Natural killer cell treated with Interleukin-12 subunit alpha and Interleukin-12 subunit beta and Interleukin-15 and Interleukin-18, amount 100 ng/mL, for 72 hours (primary cell): ENCODE data around the gene DNAL4. TPM values are rescaled to one million over a fixed set of nuclear protein-coding genes. Genes with fewer than 3 reads are reported as not detected.
"Not testable (repeated sequence)": the region's sequence is repeated elsewhere in the genome, so short reads cannot be mapped to it uniquely, and the experiment has no call there.

ENCODE experiments used
- ATAC-seq, 2 donors: fragments of 150-1000 bp; cut with Tn5 transposase in 1 of 2; sonication (Bioruptor Pico), chemical (Tn5 transposase) in 1 of 2; 2 replicates each; pipeline ENCODE4 v1.10.0; 2021
- DNase-seq: peaks from one replicate; pipeline ENCODE4 v3.0.0; 2022; ENCODE audit warnings: low spot score
- H3K27ac Mint-ChIP-seq, 2 donors: 1 replicate in 1 of 2; 2 replicates in 1 of 2; pipeline ENCODE4 v1.8.0; 2022; ENCODE audit warnings: mixed read lengths in 2 of 2, mild to moderate bottlenecking in 1 of 2, moderate library complexity in 1 of 2
- H3K27me3 Mint-ChIP-seq, 2 donors: 1 replicate in 1 of 2; 2 replicates in 1 of 2; pipeline ENCODE4 v1.8.0; 2022; ENCODE audit warnings: mixed read lengths in 2 of 2
- H3K36me3 Mint-ChIP-seq: one replicate; pipeline ENCODE4 v1.8.0; 2022; ENCODE audit warnings: mixed read lengths
- H3K4me1 Mint-ChIP-seq, 2 donors: 1 replicate in 1 of 2; 2 replicates in 1 of 2; pipeline ENCODE4 v1.8.0; 2022; ENCODE audit warnings: low read depth in 2 of 2, mixed read lengths in 2 of 2, mild to moderate bottlenecking in 1 of 2
- H3K4me3 Mint-ChIP-seq: one replicate; pipeline ENCODE4 v1.8.0; 2022; ENCODE audit warnings: mixed read lengths
- H3K9me3 Mint-ChIP-seq: 2 replicates; pipeline ENCODE4 v1.8.0; 2022; ENCODE audit warnings: mixed read lengths
- total RNA-seq, 2 donors: library from RNA; stranded (reverse); gene quantifications; one replicate each; pipeline ENCODE4 v1.2.3, GENCODE V29; 2022

DNAL4 gene
- total RNA-seq, 2 donors from 2014 or later, result 9.0 to 11.0 TPM

DNA sequence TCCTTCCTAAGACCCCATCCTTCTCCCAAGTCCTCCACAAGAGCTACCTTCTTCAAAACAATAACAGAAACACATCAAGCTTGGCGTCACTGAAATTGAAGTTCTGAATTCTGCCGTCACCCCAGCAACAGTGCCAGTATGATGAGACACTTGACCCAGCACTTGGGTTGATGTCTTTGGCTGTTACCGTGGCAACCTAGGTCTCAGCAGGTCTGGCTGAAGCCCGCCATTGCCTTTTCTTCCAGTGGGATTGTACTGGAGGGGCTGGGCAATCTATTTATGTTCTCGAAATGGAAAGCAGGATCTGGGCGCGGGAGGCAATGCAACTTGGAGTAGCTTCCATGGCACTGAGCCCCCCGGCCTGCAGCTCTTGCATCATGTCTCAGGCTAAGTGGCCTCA lies 26.1 kb upstream of the DNAL4 start:
- Mint-ChIP-seq H3K27ac (no peak overlapping the region), H3K27me3 (peaks cover 0 to 6% of the 10 kb centered on the region in 2 donors), H3K4me3 (no peak overlapping the region), H3K4me1 (peaks cover 0 to 2% of the 10 kb centered on the region in 2 donors), H3K36me3 (no peaks in the 10 kb centered on the region), H3K9me3 (no peaks in the 10 kb centered on the region)
- DNase-seq (no peak), ATAC-seq (no peak)

DNA sequence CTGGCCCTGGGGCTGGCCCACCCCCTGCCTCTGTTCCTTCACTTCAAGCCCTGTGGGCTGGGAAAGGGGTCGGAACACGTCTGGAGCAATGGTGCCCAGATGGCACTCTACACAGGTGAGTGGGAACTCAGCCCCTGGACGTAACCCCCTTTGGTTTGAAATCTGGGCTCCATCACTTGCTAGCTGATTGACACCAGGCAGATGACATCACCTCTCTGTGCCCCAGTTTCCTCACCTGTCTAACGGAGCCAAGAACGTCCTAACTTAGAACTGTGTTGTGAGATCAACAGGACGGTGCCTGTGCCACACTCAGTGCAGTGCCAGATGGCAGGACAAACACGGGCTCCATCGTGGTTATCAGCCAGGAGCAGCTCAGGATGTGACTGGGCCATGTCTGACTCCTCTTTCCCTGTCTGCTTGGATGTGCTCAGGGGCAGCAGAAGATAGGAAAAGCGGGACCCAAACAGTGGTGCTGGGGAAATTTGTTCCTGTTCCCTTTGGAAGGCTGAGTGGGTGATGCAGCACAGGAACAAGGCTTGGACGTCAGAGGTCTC lies 25.5 kb upstream of the DNAL4 start:
- Mint-ChIP-seq H3K27ac (no peak overlapping the region), H3K9me3 (no peaks in the 10 kb centered on the region), H3K4me3 (no peak overlapping the region), H3K36me3 (no peaks in the 10 kb centered on the region), H3K4me1 (peaks cover 0 to 2% of the 10 kb centered on the region in 2 donors), H3K27me3 (peaks cover 0 to 12% of the 10 kb centered on the region in 2 donors)
- ATAC-seq, result peak in 1 of 2 donors; percentile 12
- no peak for DNase-seq

DNA sequence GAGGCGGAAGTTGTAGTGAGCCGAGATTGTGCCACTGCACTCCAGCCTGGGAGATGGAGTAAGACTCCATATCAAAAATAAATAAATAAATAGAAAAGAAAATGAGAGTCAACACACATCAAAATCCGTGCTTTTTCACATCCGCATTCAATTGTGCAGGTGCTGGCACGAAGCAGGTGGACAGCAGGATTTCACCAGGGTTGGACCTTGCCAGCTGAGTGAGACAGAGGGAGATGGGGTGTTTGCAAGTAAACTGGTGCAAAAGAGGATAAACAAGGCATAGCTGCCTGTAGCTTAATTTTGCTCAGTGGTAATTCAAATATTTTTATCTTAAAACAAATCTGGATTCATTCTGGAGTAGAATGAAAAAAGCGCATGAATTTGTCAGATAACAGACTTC lies 23.3 kb upstream of the DNAL4 start:
- no peaks in the 10 kb centered on the region for H3K36me3 Mint-ChIP-seq
- H3K27me3 Mint-ChIP-seq, result peaks cover 0 to 27% of the 10 kb centered on the region in 2 donors
- no peak for DNase-seq
- no peak for ATAC-seq
- H3K4me1 Mint-ChIP-seq, result no peaks in the 10 kb centered on the region
- no peak overlapping the region for H3K4me3 Mint-ChIP-seq
- H3K27ac Mint-ChIP-seq, result no peak overlapping the region
- H3K9me3 Mint-ChIP-seq, result no peaks in the 10 kb centered on the region

DNA sequence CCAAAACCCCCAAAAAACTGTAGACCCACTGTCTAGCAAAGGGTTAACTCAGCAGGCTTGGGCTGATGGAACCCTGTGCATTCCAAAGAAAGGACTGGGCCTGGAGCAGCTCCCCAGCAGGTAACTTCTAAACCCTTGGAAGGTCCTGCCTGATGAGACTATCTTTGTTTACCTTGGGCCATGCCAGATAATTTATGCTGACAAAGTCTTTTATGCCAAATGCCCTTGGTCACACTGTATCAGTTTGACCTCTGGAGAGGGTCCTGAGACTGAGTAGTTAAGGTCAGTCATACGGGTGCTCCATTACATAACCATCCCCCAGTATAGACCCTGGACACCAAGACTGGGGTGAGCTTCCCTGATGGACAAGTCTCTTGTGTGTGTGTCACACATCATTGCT lies 21.9 kb upstream of the DNAL4 start:
- no peak for ATAC-seq
- Mint-ChIP-seq H3K4me1 (no peaks in the 10 kb centered on the region), H3K27ac (no peak overlapping the region), H3K36me3 (no peaks in the 10 kb centered on the region), H3K9me3 (no peaks in the 10 kb centered on the region), H3K27me3 (peaks cover 0 to 34% of the 10 kb centered on the region in 2 donors), H3K4me3 (no peak overlapping the region)
- DNase-seq, result no peak

DNA sequence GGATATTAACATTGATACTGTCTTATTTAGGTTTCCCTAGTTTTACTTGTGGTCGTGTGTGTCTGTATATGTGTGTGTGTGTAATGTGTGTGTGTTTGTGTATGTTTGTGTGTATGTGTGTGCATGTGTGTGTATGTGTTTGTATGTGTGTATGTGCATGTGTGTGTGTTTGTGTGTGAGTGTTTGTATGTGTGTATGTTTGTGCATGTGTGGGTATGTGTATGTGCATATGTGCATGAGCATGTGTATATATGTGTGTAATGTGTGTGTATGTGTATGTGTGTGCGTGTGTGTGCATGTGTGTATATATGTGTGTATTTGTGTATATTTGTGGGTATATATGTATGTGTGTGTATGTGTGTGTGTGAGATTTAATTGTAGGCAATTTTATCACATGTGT lies 17.3 kb upstream of the DNAL4 start:
- H3K4me3 Mint-ChIP-seq, result no peak overlapping the region
- peaks cover 10% of the 10 kb centered on the region for H3K36me3 Mint-ChIP-seq
- H3K27me3 Mint-ChIP-seq, result peaks cover 7 to 36% of the 10 kb centered on the region in 2 donors
- no peaks in the 10 kb centered on the region for H3K4me1 Mint-ChIP-seq
- H3K27ac Mint-ChIP-seq, result no peak overlapping the region
- no peaks in the 10 kb centered on the region for H3K9me3 Mint-ChIP-seq
- no peak for ATAC-seq
- DNase-seq, result no peak

DNA sequence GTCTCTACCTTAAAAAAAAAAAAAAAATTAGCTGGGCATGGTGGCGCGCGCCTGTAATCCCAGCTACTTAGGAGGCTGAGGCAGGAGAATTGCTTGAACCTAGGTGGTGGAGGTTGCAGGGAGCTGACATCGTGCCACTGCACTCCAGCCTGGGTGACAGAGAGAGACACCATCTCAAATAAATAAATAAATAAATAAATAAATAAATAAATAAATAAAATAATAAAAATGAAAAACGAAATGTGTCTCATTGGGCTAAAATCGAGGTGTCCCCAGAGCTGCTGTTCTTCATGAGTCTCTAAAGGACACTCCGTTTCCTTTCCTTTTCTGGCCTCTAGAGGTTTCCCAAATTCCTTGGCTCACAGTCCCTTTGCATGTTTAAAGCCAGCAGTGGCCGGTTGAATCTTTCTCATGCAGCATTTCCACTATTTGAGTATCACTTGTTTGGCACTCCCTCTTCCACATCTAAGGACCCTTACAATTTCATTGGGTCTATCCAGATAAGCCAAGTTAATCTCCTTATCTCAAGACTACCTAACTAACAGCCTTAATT lies 11.2 kb upstream of the DNAL4 start:
- DNase-seq, H3K4me3 Mint-ChIP-seq, H3K9me3 Mint-ChIP-seq, H3K36me3 Mint-ChIP-seq, H3K27ac Mint-ChIP-seq, H3K4me1 Mint-ChIP-seq, ATAC-seq: not testable (repeated sequence)
- H3K27me3 Mint-ChIP-seq, result peaks cover 21 to 26% of the 10 kb centered on the region in 2 donors

DNA sequence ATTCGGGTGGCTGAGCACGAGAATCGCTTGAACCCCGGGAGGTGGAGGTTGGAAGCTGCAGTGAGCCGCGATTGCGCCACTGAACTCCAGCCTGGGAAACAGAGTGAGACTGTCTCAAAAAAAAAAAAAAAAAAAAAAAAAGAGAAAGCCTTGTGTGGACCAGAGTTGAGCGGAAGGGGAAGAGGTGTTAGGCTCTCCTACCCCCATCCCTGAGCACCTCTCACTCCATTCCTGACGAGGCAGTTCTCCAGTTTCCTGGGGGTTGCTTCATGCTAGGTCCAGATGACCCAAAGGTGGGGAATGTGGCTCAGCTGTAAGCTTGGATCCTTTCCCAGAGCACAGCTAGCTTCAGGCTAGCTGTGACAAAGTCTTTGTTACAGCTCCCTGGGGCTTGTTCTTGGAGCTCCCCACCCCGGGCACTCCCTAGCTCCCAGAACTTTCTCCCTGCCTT lies 8.8 kb upstream of the DNAL4 start:
- H3K36me3 Mint-ChIP-seq, result no peaks in the 10 kb centered on the region
- no peak overlapping the region for H3K4me3 Mint-ChIP-seq
- no peak for ATAC-seq

DNA sequence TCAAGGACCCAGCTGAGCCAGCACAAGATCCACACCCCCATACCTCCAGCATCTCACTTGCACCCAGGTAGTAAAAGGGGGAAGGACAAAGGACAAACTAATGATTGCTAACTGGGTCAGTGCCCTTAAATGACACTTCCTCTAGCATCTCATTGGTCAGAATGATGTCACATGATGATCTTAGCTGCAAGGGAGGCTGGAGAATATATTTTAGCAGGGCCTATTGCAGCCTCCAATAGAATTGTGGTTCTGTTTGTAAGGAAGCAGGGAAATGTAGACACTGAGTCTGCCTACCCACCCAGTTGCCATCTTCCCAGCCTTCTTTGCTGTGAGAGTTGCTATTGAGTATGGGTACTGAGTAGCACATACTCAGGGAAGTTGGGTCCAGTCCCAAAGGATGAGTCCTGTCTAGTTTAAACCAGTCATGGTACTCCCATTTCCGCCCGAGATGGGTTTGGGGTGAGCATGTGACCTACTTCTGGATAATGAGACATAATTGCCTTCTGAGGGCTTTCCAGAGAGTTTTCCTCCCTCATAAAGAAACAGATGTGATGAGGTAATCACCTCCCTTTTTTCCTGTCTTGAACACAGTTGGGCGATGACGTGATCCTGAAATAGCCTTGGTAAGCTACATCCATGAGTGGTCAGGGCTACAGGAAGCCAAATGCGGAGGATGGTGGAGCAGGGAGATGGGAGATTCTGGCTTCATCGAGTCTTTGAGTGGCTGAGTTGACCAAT lies 5.5 kb upstream of the DNAL4 start:
- Mint-ChIP-seq H3K36me3 (no peaks in the 10 kb centered on the region), H3K9me3 (peaks cover 6% of the 10 kb centered on the region), H3K27me3 (peaks cover 41 to 54% of the 10 kb centered on the region in 2 donors), H3K4me1 (peaks cover 18 to 19% of the 10 kb centered on the region in 2 donors), H3K4me3 (no peak overlapping the region), H3K27ac (no peak overlapping the region)
- no peak for DNase-seq
- ATAC-seq, result no peak

More for the DNA sequence above, 8.8 kb upstream of the DNAL4 start:
- peaks cover 28 to 33% of the 10 kb centered on the region in 2 donors for H3K27me3 Mint-ChIP-seq
- no peak overlapping the region for H3K27ac Mint-ChIP-seq
- H3K9me3 Mint-ChIP-seq, result peaks cover 6% of the 10 kb centered on the region
- H3K4me1 Mint-ChIP-seq, result peaks cover 10 to 15% of the 10 kb centered on the region in 2 donors
- no peak for DNase-seq

DNA sequence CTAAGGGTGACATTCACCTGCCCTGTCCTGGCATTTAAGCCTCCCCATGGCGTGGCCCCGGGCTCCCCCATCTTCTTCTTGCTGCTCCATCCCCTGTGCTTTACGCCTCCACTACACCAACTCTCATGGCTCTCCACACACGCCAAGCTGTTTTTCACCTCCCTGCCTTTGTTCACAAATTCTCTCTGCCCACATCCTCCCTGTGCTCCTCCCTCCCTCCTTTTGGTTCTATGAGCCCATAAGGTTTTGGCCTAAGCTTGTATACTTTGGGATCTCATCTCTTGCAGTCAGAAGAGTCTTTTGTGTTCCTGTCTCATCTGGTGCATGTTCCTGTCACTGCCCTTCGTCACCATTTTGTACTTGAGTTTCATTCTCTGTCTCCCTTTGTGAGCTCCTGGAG lies 4.6 kb upstream of the DNAL4 start:
- H3K27me3 Mint-ChIP-seq, result peaks cover 35 to 44% of the 10 kb centered on the region in 2 donors
- no peak overlapping the region for H3K27ac Mint-ChIP-seq
- no peaks in the 10 kb centered on the region for H3K36me3 Mint-ChIP-seq
- peaks cover 6% of the 10 kb centered on the region for H3K9me3 Mint-ChIP-seq
- DNase-seq (no peak), ATAC-seq (no peak)
- peaks cover 16 to 24% of the 10 kb centered on the region in 2 donors for H3K4me1 Mint-ChIP-seq
- H3K4me3 Mint-ChIP-seq, result no peak overlapping the region

DNA sequence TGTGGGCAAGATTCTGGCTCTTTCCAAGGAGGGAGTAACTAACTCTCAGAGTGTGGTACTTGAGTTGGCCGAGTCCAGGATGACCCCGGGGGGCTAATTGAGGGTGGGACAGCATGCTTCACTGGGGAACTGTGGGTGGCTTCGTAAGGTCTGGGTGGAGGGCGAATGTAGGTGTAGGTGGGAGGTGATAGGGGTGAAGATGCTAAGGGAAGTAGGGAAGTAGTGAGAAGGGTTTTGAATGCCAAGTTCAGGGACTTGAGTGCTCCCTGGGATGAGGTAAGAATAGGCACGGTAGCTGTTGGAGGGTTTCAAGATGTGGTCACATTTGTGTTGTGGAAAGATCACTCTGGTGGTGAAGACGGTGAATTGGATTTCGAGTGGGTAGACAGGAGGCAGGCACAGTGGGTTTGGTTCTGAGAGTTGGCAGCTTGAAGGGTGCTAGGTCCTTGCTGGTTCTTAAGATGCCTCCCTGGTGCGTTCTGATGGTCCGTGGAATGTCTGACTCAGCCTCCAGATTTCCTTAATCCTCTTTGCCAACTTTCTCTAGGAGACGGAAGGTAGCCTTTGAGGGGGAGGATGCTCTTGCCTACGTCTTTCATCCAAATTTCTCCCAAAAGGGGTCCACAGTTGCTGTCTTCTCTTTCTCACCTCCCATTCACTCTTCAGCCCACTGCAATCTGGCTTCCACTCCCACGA lies 2.5 kb upstream of the DNAL4 start:
- Mint-ChIP-seq H3K27me3 (peaks cover 29 to 40% of the 10 kb centered on the region in 2 donors), H3K27ac (no peak overlapping the region), H3K4me1 (peaks cover 21 to 31% of the 10 kb centered on the region in 2 donors), H3K4me3 (no peak overlapping the region), H3K9me3 (peaks cover 6% of the 10 kb centered on the region), H3K36me3 (no peaks in the 10 kb centered on the region)
- ATAC-seq, result no peak
- no peak for DNase-seq

DNA sequence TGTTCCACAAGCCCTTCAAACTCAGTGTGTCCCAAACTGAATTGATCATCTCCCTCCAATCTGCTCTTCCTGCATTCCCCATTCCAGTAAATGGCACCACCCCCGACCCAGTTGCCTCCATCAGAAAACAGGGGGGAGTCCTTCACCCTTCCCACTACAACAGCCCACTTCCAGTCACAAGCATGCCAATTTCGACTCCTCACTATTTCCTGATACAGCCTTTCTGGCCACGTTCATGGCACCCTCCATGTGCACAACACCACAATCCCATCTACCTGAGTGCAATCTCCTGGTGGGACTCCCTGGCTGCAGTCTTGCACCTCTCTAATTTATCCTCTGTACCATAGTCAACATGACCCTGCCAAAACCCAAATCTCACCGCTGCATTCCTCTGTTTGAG lies 1.6 kb upstream of the DNAL4 start:
- no peak for DNase-seq
- H3K4me1 Mint-ChIP-seq, result peaks cover 21 to 31% of the 10 kb centered on the region in 2 donors
- H3K4me3 Mint-ChIP-seq, result peak overlapping the region; percentile 31
- ATAC-seq, result no peak
- peaks cover 24 to 35% of the 10 kb centered on the region in 2 donors for H3K27me3 Mint-ChIP-seq
- peaks cover 6% of the 10 kb centered on the region for H3K9me3 Mint-ChIP-seq
- no peaks in the 10 kb centered on the region for H3K36me3 Mint-ChIP-seq
- H3K27ac Mint-ChIP-seq, result no peak overlapping the region

DNA sequence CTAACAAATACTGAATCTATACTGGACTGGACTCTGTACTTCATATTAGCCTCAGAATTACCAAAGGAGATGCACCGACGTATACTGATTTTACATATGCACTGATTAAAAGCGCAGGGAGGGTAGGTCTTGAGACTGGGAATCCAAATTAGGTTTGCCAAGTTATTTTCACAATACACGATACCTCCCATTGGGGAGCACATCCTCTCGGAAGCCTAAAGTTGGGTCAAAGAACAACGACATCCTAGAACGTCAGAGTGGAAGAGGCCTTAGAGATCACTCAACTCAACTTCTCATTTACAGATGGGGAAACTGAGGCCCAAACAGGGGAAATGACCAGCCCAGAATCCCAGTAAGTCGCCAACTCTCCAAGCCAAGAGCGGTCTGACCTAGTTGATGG lies 626 bp downstream of the DNAL4 start:
- Mint-ChIP-seq H3K36me3 (no peaks in the 10 kb centered on the region), H3K27ac (peak overlapping the region; percentile 83 to 84), H3K9me3 (no peaks in the 10 kb centered on the region), H3K27me3 (peaks cover 19 to 28% of the 10 kb centered on the region in 2 donors), H3K4me1 (peaks cover 15 to 25% of the 10 kb centered on the region in 2 donors), H3K4me3 (peak overlapping the region; percentile 98)
- DNase-seq (no peak), ATAC-seq (no peak)

DNA sequence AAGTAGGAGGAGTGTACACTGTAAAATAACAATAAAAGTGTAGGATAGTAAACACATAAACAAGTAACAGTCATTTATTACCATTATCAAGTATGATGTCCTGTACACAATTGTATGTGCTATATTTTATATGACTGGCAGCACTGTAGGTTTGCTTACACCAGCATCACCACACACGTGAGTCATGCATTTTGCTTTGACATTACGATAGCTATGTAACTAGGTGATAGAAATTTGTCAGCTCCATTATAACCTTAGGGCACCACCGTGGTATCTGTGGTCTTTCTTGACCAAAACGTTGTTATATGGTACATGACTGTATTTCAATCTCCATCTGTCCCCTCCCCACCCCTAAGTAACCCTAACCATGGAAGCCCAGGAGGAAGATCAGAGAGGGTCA lies 1.1 kb downstream of the DNAL4 start:
- peak overlapping the region; percentile 98 for H3K4me3 Mint-ChIP-seq
- H3K27me3 Mint-ChIP-seq, result peaks cover 14 to 23% of the 10 kb centered on the region in 2 donors
- no peaks in the 10 kb centered on the region for H3K36me3 Mint-ChIP-seq
- DNase-seq (no peak), ATAC-seq (peak in 1 of 2 donors; percentile 66)
- H3K4me1 Mint-ChIP-seq, result peaks cover 10 to 22% of the 10 kb centered on the region in 2 donors
- H3K9me3 Mint-ChIP-seq, result no peaks in the 10 kb centered on the region
- H3K27ac Mint-ChIP-seq, result peak overlapping the region; percentile 83 to 84

DNA sequence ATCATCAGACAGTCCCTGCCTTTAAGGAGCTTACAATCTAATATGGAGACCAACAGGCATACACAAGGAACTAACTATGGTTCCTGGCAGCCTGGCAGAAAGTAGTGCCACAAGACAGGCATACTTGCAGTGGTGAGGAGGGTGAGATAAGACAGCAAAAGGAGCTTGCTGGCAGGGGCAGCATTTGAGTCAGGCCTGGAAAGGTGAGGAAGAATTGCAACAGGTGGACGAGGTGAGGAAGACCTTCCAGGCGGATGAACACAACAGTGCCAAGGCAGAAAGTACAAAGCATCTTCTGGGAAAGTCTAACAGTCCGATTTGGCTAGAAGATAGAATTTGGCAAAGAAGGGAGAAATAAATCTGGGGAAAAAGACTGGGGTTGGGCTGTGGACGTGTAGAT lies 4.3 kb downstream of the DNAL4 start:
- ATAC-seq, result no peak
- H3K4me3 Mint-ChIP-seq, result no peak overlapping the region
- DNase-seq, result no peak
- peaks cover 7 to 14% of the 10 kb centered on the region in 2 donors for H3K4me1 Mint-ChIP-seq
- no peaks in the 10 kb centered on the region for H3K27me3 Mint-ChIP-seq
- H3K9me3 Mint-ChIP-seq, result no peaks in the 10 kb centered on the region
- no peak overlapping the region for H3K27ac Mint-ChIP-seq
- no peaks in the 10 kb centered on the region for H3K36me3 Mint-ChIP-seq
